HCT116 (cell line): Measurements from ENCODE around the gene FRMD3. TPM values are rescaled to one million over a fixed set of nuclear protein-coding genes. Genes with fewer than 3 reads are reported as not detected.

Experiments
- ATAC-seq: fragments of 200-7000 bp; cut with Tn5 transposase; 2 replicates; pipeline ENCODE4 v1.9.1; 2020; ENCODE audit warnings: mild to moderate bottlenecking, moderate library complexity
- BruUV-seq: library from RNA; stranded (reverse); fragments of 400-500 nt; replicated peaks from 2 replicates; lab custom pipeline; 2021; lab: Mats Ljungman, UMichigan
- CTCF ChIA-PET: fragments of 300-600 bp; sonication (Branson Sonifier 250); formaldehyde crosslinking; loops from one replicate; lab custom pipeline; 2021; ENCODE audit warnings: antibody characterized with exemption; lab: Charles Lee
- POLR2A ChIA-PET: fragments of 300-600, 350-600 bp; sonication (Branson Sonifier 250); formaldehyde crosslinking; loops from one replicate; lab custom pipeline; 2021; ENCODE audit warnings: antibody characterized with exemption; lab: Charles Lee
- RAD21 ChIA-PET, 2 experiments: fragments of 300-600 bp; sonication (Branson Sonifier 250); formaldehyde crosslinking; loops; one replicate each; lab custom pipeline; 2023; ENCODE audit warnings: low total read pairs in 2 of 2; ENCODE audit not compliant: uncharacterized antibody in 2 of 2, unreplicated experiment in 2 of 2, low non-redundant PET in 1 of 2; lab: Charles Lee
- DNase-seq: peaks from one replicate; pipeline ENCODE4 v3.0.0-alpha.2; 2010; ENCODE audit warnings: low read depth, low spot score
- H2AFZ ChIP-seq: fragments of 200-600 bp; shearing (Covaris generic), sonication (generic); 2 replicates; pipeline ENCODE4 v1.6.1; 2017; ENCODE audit warnings: low read depth, mixed run types, mixed read lengths, antibody characterized with exemption, low read length; ENCODE audit not compliant: poor library complexity, severe bottlenecking
- H3K27ac ChIP-seq: 2 replicates; pipeline ENCODE4 v1.5.1; 2012; ENCODE audit warnings: low read depth, low read length
- H3K27me3 ChIP-seq: fragments of 200-600 bp; sonication (generic); 2 replicates; pipeline ENCODE4 v1.6.1; 2016; ENCODE audit warnings: mixed run types, low read length, mixed read lengths; ENCODE audit not compliant: insufficient read depth
- H3K36me3 ChIP-seq, 2 experiments: fragments of 200-500 bp in 1 of 2; fragments of 200-600 bp in 1 of 2; sonication (Bioruptor generic) in 1 of 2; sonication (generic) in 1 of 2; 2 replicates each; pipeline versions ENCODE4 v1.5.1 to v1.6.1; 2014 to 2016; ENCODE audit warnings: low read length in 2 of 2, inconsistent platforms in 1 of 2, mixed read lengths in 1 of 2, mixed run types in 1 of 2; ENCODE audit not compliant: insufficient read depth in 2 of 2, control insufficient read depth in 1 of 2
- H3K4me1 ChIP-seq, 2 experiments: fragments of 200-600 bp in 1 of 2; sonication (generic) in 1 of 2; 2 replicates each; pipeline versions ENCODE4 v1.5.1 to v1.6.1; 2012 to 2017; ENCODE audit warnings: low read length in 2 of 2, inconsistent platforms in 1 of 2, mild to moderate bottlenecking in 1 of 2, mixed read lengths in 1 of 2, mixed run types in 1 of 2, moderate library complexity in 1 of 2; ENCODE audit not compliant: insufficient read depth in 2 of 2, control insufficient read depth in 1 of 2
- H3K4me2 ChIP-seq: fragments of 200-600 bp; sonication (generic); 2 replicates; pipeline ENCODE4 v1.6.1; 2017; ENCODE audit warnings: mixed run types, low read length, mixed read lengths
- H3K4me3 ChIP-seq, 2 experiments: fragments of 200-600 bp in 1 of 2; sonication (generic) in 1 of 2; replicated peaks in 1 of 2; 2 replicates each; pipeline ENCODE4 v1.5.1; 2011 to 2016; ENCODE audit warnings: low read length in 2 of 2, control low read depth in 1 of 2, low read depth in 1 of 2, mild to moderate bottlenecking in 1 of 2, mixed read lengths in 1 of 2, mixed run types in 1 of 2
- H3K79me2 ChIP-seq: fragments of 200-600 bp; sonication (generic); 2 replicates; pipeline ENCODE4 v1.6.1; 2017; ENCODE audit warnings: mild to moderate bottlenecking, mixed run types, low read length, moderate library complexity, mixed read lengths; ENCODE audit not compliant: insufficient read depth
- H3K9ac ChIP-seq: fragments of 200-600 bp; sonication (generic); 2 replicates; pipeline ENCODE4 v1.6.1; 2016; ENCODE audit warnings: low read length, mixed read lengths
- H3K9me2 ChIP-seq: fragments of 200-600 bp; sonication (generic), shearing (Covaris generic); 2 replicates; pipeline ENCODE4 v1.6.1; 2017; ENCODE audit warnings: mixed run types, mild to moderate bottlenecking, moderate library complexity; ENCODE audit not compliant: insufficient read depth
- H3K9me3 ChIP-seq, 2 experiments: fragments of 200-500 bp in 1 of 2; fragments of 200-600 bp in 1 of 2; sonication (Bioruptor generic) in 1 of 2; sonication (generic) in 1 of 2; 2 replicates each; pipeline ENCODE4 v1.6.1; 2014 to 2017; ENCODE audit warnings: low read length in 2 of 2, mixed read lengths in 2 of 2, inconsistent platforms in 1 of 2, low read depth in 1 of 2, mild to moderate bottlenecking in 1 of 2, mixed run types in 1 of 2, moderate library complexity in 1 of 2; ENCODE audit not compliant: control insufficient read depth in 1 of 2, insufficient read depth in 1 of 2
- H4K20me1 ChIP-seq: fragments of 200-600 bp; sonication (generic), shearing (Covaris generic); 2 replicates; pipeline ENCODE4 v1.6.1; 2017; ENCODE audit warnings: mixed run types, mild to moderate bottlenecking, moderate library complexity; ENCODE audit not compliant: insufficient read depth
- CEBPB ChIP-seq: IDR thresholded peaks from 2 replicates; pipeline ENCODE4 v1.6.1; 2012; ENCODE audit warnings: low read depth
- EGR1 ChIP-seq: IDR thresholded peaks from 2 replicates; pipeline ENCODE4 v1.6.1; 2012; ENCODE audit warnings: low read depth
- ELF1 ChIP-seq: IDR thresholded peaks from 2 replicates; pipeline ENCODE4 v1.6.1; 2012; ENCODE audit warnings: low read depth, borderline replicate concordance
- EZH2phosphoT487 ChIP-seq: fragments of 200-600 bp; IDR thresholded peaks from 2 replicates; pipeline ENCODE4 v1.6.1; 2018; ENCODE audit warnings: antibody characterized with exemption, borderline replicate concordance
- FOSL1 ChIP-seq: IDR thresholded peaks from 2 replicates; pipeline ENCODE4 v1.6.1; 2012; ENCODE audit warnings: low read depth
- JUND ChIP-seq: IDR thresholded peaks from 2 replicates; pipeline ENCODE4 v1.6.1; 2012
- POLR2A ChIP-seq: IDR thresholded peaks from 2 replicates; pipeline ENCODE4 v1.7.0; 2011; ENCODE audit warnings: borderline replicate concordance; ENCODE audit not compliant: insufficient read depth, insufficient read length; ENCODE audit errors: extremely low read depth
- RAD21 ChIP-seq: IDR thresholded peaks from 2 replicates; pipeline ENCODE4 v1.6.1; 2012; ENCODE audit warnings: low read depth, mild to moderate bottlenecking
- SIN3A ChIP-seq: IDR thresholded peaks from 2 replicates; pipeline ENCODE4 v1.6.1; 2012; ENCODE audit warnings: low read depth
- SRF ChIP-seq: IDR thresholded peaks from 2 replicates; pipeline ENCODE4 v1.6.1; 2012; ENCODE audit warnings: low read depth
- YY1 ChIP-seq: IDR thresholded peaks from 2 replicates; pipeline ENCODE4 v1.6.1; 2011; ENCODE audit warnings: low read length, low read depth, moderate library complexity, mild to moderate bottlenecking; ENCODE audit not compliant: insufficient replicate concordance; ENCODE audit errors: extremely low read depth
- ZNF274 ChIP-seq: fragments of 200-500 bp; sonication (Bioruptor generic); IDR thresholded peaks from 2 replicates; pipeline ENCODE4 v1.6.1; 2014; ENCODE audit warnings: mild to moderate bottlenecking, low read depth, low read length, inconsistent platforms
- intact Hi-C: fragments of 100-400 bp; cut with micrococcal nuclease; formaldehyde crosslinking; loops from 2 replicates; pipeline ENCODE4 v1.10.0; 2022
- total RNA-seq: library from RNA; stranded (reverse); gene quantifications from one replicate; pipeline ENCODE4 v1.2.1, GENCODE V29; 2021; ENCODE audit not compliant: unreplicated experiment
- TF ChIP-seq, protein P1 (sequence below): IDR thresholded peaks from 2 replicates; pipeline ENCODE4 v1.6.1; 2012
- TF ChIP-seq, protein P2 (sequence below): IDR thresholded peaks from 2 replicates; pipeline ENCODE4 v1.6.1; 2011; ENCODE audit warnings: mild to moderate bottlenecking, low read length, moderate library complexity; ENCODE audit not compliant: insufficient replicate concordance; ENCODE audit errors: extremely low read depth
- TF ChIP-seq, protein P3 (sequence below): IDR thresholded peaks from 2 replicates; pipeline ENCODE4 v1.6.1; 2012; ENCODE audit warnings: low read depth
- TF ChIP-seq, protein P4 (sequence below): IDR thresholded peaks from 2 replicates; pipeline ENCODE4 v1.6.1; 2012

The FRMD3 gene
- total RNA-seq, 1 experiment from 2014 or later: 0.89 TPM

DNA sequence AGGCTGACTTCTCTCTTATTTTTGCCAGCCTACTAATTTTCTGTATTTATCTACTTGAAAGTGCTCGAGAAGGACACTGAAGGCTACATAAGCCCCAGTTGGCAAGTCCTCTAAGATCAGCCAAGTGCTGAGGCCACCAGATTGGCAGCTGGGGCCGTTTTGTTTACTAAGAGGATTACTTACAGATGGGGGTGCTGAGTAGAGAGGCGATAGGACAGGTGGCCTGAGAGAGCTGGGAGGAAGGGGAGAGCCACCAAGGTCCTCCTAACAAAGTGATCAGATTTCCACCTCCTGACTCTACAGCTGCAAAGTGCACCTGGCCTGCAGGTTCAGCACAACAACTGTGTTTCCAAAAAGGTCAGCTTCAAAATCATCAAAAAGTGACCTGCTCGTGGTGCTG lies 32.9 kb downstream of the FRMD3 start:
- no peak overlapping the region for H3K27ac ChIP-seq
- TF ChIP-seq, protein P1, sequence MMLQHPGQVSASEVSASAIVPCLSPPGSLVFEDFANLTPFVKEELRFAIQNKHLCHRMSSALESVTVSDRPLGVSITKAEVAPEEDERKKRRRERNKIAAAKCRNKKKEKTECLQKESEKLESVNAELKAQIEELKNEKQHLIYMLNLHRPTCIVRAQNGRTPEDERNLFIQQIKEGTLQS: no peak
- TF ChIP-seq JUND: no peak
- no peak for TF ChIP-seq RAD21
- TF ChIP-seq SIN3A: no peak
- TF ChIP-seq FOSL1: no peak
- TF ChIP-seq, all 23 proteins: peak for 0
- Histone ChIP-seq H2AFZ (no peak overlapping the region), H3K9me3 (no peaks in the 10 kb centered on the region), H3K9me2 (no peaks in the 10 kb centered on the region), H4K20me1 (no peaks in the 10 kb centered on the region), H3K79me2 (no peaks in the 10 kb centered on the region), H3K4me2 (no peak overlapping the region), H3K27me3 (no peaks in the 10 kb centered on the region), H3K4me1 (0 out of 4 replicates have a peak, but pooled peaks cover 0 to 2% of the 10 kb centered on the region in 2 experiments), H3K9ac (no peak overlapping the region), H3K4me3 (no peak overlapping the region), H3K36me3 (no peaks in the 10 kb centered on the region)
- DNase-seq: no peak
- no TSS peak for BruUV-seq
- RAD21 ChIA-PET: no interaction called here
- ATAC-seq: no peak
- intact Hi-C loops: no loop called here
- CTCF ChIA-PET: no interaction called here
- POLR2A ChIA-PET: no interaction called here

DNA sequence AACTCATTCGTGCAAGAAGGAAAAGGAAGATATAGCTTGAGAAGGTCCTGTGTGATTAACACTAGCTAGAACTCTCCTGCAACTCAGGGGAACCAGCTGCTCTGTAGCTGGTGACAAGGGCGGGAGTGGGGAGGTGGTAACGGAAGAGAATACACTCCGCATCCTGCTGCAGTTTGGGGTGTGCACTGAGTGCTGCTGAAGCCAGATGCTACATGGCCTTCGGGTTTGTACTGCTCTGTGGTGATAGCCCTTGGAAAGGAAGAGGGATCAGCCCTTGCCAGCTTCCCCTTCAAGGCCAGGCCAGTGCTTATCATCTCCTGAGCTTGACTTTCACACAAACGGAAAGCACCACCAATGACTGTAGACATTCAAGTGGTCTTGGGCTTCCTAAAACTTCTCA lies 34.3 kb downstream of the FRMD3 start:
- H3K79me2 ChIP-seq: no peaks in the 10 kb centered on the region
- H3K27ac ChIP-seq: no peak overlapping the region
- intact Hi-C loops: no loop called here
- ATAC-seq: no peak
- H3K4me3 ChIP-seq: no peak overlapping the region
- H3K4me1 ChIP-seq: 0 out of 4 replicates have a peak, but pooled peaks cover 0 to 2% of the 10 kb centered on the region in 2 experiments
- RAD21 ChIA-PET: no interaction called here
- CTCF ChIA-PET: no interaction called here
- POLR2A ChIA-PET: no interaction called here
- no peak overlapping the region for H3K9ac ChIP-seq
- no peaks in the 10 kb centered on the region for H3K9me3 ChIP-seq
- BruUV-seq: no TSS peak
- no peaks in the 10 kb centered on the region for H3K27me3 ChIP-seq
- DNase-seq: no peak
- H3K9me2 ChIP-seq: no peaks in the 10 kb centered on the region
- no peak overlapping the region for H2AFZ ChIP-seq
- no peak overlapping the region for H3K4me2 ChIP-seq
- no peaks in the 10 kb centered on the region for H4K20me1 ChIP-seq
- H3K36me3 ChIP-seq: no peaks in the 10 kb centered on the region
- TF ChIP-seq EZH2phosphoT487: no peak
- no peak for TF ChIP-seq SRF
- TF ChIP-seq POLR2A: no peak
- no peak for TF ChIP-seq ZNF274
- no peak for TF ChIP-seq JUND
- TF ChIP-seq, protein P2, sequence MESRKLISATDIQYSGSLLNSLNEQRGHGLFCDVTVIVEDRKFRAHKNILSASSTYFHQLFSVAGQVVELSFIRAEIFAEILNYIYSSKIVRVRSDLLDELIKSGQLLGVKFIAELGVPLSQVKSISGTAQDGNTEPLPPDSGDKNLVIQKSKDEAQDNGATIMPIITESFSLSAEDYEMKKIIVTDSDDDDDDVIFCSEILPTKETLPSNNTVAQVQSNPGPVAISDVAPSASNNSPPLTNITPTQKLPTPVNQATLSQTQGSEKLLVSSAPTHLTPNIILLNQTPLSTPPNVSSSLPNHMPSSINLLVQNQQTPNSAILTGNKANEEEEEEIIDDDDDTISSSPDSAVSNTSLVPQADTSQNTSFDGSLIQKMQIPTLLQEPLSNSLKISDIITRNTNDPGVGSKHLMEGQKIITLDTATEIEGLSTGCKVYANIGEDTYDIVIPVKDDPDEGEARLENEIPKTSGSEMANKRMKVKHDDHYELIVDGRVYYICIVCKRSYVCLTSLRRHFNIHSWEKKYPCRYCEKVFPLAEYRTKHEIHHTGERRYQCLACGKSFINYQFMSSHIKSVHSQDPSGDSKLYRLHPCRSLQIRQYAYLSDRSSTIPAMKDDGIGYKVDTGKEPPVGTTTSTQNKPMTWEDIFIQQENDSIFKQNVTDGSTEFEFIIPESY: no peak
- TF ChIP-seq, protein P1: no peak
- TF ChIP-seq, protein P3, sequence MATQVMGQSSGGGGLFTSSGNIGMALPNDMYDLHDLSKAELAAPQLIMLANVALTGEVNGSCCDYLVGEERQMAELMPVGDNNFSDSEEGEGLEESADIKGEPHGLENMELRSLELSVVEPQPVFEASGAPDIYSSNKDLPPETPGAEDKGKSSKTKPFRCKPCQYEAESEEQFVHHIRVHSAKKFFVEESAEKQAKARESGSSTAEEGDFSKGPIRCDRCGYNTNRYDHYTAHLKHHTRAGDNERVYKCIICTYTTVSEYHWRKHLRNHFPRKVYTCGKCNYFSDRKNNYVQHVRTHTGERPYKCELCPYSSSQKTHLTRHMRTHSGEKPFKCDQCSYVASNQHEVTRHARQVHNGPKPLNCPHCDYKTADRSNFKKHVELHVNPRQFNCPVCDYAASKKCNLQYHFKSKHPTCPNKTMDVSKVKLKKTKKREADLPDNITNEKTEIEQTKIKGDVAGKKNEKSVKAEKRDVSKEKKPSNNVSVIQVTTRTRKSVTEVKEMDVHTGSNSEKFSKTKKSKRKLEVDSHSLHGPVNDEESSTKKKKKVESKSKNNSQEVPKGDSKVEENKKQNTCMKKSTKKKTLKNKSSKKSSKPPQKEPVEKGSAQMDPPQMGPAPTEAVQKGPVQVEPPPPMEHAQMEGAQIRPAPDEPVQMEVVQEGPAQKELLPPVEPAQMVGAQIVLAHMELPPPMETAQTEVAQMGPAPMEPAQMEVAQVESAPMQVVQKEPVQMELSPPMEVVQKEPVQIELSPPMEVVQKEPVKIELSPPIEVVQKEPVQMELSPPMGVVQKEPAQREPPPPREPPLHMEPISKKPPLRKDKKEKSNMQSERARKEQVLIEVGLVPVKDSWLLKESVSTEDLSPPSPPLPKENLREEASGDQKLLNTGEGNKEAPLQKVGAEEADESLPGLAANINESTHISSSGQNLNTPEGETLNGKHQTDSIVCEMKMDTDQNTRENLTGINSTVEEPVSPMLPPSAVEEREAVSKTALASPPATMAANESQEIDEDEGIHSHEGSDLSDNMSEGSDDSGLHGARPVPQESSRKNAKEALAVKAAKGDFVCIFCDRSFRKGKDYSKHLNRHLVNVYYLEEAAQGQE: no peak
- no peak for TF ChIP-seq YY1
- TF ChIP-seq CEBPB: no peak
- no peak for TF ChIP-seq EGR1
- TF ChIP-seq FOSL1: no peak
- TF ChIP-seq ELF1: no peak
- TF ChIP-seq, protein P4, sequence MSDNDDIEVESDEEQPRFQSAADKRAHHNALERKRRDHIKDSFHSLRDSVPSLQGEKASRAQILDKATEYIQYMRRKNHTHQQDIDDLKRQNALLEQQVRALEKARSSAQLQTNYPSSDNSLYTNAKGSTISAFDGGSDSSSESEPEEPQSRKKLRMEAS: no peak
